ENCODE measurements around the gene NDUFA8.

NDUFA8 gene

DNA sequence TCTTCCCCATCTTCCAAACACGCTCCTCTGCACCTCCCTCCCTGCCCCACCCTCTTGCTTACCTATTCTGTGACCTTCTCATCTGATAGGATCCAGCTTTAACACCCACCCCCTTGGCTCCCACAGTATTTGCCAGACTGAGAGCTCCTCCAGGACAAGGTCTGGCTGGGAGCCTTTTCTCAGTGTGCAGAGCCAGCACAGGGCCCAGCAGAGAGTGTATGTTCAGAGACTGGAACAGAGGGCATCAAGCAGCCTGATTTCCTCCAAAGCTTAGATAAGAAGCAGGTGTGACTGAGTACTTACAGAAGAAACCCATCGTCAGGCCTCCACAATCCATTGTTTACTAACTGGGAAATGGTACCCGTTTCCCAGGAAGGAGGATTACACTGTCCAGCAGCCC is 42.5 kb upstream of the NDUFA8 start:
- H3K4me3 ChIP-seq (ENCODE audit: low read depth, low read length) = no peak overlapping the region
- TF ChIP-seq CTCF (IDR thresholded peaks at IDR 0.05; ENCODE audit: low read depth, low read length) = no peak

DNA sequence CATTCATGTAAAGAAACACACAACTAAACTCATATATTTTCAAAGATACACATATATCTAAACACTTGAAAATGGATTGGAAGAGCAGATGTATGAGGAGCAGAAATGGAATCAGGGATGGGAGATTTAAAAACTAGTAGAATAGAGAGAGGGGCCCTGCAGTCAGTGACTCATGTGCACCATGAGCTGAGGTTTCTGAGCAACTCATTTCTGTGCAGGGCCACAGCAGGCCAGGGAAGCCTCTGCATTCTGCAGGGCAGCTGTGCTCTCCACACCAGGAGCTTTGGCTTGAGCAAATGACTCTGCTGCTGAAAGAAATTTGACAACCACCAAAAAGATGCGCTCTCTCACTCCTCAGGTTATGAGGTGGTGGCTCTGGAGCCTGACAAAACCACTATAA is 42.1 kb upstream of the NDUFA8 start:
- no peak overlapping the region for H3K4me3 ChIP-seq (ENCODE audit: low read depth, low read length)
- no peak for TF ChIP-seq CTCF (IDR thresholded peaks at IDR 0.05; ENCODE audit: low read depth, low read length)

GRCh38 chr9:122200960-122201595 is 41.5 kb upstream of the NDUFA8 start:
- TF ChIP-seq CTCF (IDR thresholded peaks at IDR 0.05; ENCODE audit: low read depth, low read length) = no peak
- no peak overlapping the region for H3K4me3 ChIP-seq (ENCODE audit: low read depth, low read length)

- no peak overlapping the region for H3K4me3 ChIP-seq (ENCODE audit: low read depth, low read length)
Observed at GRCh38 chr9:122197882-122198281, 38.3 kb upstream of the NDUFA8 start.

GRCh38 chr9:122197426-122197825 is 37.8 kb upstream of the NDUFA8 start:
- TF ChIP-seq CTCF (IDR thresholded peaks at IDR 0.05; ENCODE audit: low read depth, low read length) = no peak
- no peak overlapping the region for H3K4me3 ChIP-seq (ENCODE audit: low read depth, low read length)

More at GRCh38 chr9:122197882-122198281, 38.3 kb upstream of the NDUFA8 start:
- no peak for TF ChIP-seq CTCF (IDR thresholded peaks at IDR 0.05; ENCODE audit: low read depth, low read length)

- no peak for TF ChIP-seq CTCF (IDR thresholded peaks at IDR 0.05; ENCODE audit: low read depth, low read length)
- no peak overlapping the region for H3K4me3 ChIP-seq (ENCODE audit: low read depth, low read length)
Observed at GRCh38 chr9:122195875-122196274, 36.3 kb upstream of the NDUFA8 start.

- TF ChIP-seq CTCF (IDR thresholded peaks at IDR 0.05; ENCODE audit: low read depth, low read length) = no peak
- H3K4me3 ChIP-seq (ENCODE audit: low read depth, low read length) = no peak overlapping the region
Observed at GRCh38 chr9:122193651-122194050, 34.1 kb upstream of the NDUFA8 start.

All from WI38 (cell line).